GM12872 (cell line): ENCODE measurements around the gene DERL3.

Experiments used
- TF ChIP-seq, protein P1 (sequence below): IDR thresholded peaks from 3 replicates; pipeline ENCODE4 v1.5.1; 2011; ENCODE audit warnings: low read depth, mild to moderate bottlenecking, low read length, moderate library complexity; ENCODE audit not compliant: insufficient read depth

DERL3 gene

DNA sequence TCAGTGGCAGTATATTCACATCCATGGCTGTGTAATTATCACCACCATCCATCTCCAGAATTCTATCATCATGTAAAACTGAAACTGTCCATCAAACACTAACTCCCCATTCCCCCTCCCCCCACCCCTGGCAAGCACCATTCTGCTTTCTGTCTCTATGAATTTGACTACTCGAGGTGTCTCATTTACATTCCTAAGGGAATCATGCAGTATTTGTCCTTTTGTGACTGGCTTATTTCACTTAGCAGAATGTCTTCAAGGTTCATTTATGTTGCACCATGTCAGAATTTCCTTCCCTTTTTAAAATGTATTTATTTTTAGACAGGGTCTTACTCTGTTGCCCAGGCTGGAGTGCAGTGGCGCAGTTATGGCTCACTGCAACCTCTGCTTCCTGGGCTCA is 20.3 kb downstream of the DERL3 start:
- TF ChIP-seq, protein P1, sequence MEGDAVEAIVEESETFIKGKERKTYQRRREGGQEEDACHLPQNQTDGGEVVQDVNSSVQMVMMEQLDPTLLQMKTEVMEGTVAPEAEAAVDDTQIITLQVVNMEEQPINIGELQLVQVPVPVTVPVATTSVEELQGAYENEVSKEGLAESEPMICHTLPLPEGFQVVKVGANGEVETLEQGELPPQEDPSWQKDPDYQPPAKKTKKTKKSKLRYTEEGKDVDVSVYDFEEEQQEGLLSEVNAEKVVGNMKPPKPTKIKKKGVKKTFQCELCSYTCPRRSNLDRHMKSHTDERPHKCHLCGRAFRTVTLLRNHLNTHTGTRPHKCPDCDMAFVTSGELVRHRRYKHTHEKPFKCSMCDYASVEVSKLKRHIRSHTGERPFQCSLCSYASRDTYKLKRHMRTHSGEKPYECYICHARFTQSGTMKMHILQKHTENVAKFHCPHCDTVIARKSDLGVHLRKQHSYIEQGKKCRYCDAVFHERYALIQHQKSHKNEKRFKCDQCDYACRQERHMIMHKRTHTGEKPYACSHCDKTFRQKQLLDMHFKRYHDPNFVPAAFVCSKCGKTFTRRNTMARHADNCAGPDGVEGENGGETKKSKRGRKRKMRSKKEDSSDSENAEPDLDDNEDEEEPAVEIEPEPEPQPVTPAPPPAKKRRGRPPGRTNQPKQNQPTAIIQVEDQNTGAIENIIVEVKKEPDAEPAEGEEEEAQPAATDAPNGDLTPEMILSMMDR: no peak

DNA sequence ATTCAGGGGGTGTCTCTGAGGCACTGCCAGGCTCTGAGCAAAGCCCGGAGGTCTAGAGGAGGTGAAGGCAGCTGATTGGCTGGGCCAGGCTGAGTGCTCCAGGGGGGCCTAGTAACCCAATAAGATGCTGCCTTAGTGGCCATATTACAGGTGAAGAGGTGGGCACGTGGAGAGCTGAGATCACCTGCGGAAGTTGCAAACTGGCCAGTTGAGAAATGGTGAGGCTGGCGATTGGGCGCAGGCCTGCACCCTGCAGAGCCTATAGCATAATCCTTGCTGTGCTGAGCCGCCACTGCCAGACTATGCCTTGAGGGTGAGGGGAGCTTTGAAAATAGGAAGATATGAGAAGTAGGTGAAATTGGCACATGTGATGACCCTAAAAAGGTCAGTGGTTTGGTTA is 21.7 kb downstream of the DERL3 start:
- TF ChIP-seq, protein P1: no peak

DNA sequence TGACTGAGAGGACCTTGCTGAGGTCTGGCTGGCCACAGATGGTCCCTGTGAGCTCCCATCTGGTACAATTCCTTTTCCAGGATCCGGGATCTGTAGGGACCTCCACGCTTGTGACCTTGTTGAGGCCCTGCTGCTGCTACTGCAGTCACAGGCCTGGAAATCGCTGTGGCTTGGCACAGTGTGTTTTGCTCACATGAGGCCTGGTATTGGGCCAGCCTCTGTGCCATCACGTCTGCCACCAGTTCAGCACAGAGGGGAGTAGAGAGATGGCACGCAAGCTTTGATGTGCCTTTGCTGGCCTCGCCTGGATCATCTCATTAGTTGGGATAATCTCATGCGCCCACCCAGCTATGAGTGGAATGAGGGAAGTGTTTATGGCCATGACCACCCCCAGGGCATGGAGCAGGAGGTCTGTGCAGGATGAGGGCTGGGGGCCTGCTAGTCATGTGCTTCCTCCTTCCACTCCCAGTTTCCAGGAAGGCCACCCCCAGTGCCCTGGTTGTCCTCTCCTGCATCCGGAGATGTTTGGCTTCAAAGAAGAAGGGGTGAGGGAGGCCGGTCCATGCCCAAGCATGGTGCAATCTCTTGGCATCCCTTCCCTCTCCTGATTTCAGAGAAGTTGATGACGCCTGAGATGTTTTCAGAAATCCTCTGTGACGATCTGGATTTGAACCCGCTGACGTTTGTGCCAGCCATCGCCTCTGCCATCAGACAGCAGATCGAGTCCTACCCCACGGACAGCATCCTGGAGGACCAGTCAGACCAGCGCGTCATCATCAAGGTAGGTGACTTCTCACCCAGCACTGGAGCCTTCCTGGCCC is 22.4 kb downstream of the DERL3 start:
- TF ChIP-seq, protein P1: no peak

DNA sequence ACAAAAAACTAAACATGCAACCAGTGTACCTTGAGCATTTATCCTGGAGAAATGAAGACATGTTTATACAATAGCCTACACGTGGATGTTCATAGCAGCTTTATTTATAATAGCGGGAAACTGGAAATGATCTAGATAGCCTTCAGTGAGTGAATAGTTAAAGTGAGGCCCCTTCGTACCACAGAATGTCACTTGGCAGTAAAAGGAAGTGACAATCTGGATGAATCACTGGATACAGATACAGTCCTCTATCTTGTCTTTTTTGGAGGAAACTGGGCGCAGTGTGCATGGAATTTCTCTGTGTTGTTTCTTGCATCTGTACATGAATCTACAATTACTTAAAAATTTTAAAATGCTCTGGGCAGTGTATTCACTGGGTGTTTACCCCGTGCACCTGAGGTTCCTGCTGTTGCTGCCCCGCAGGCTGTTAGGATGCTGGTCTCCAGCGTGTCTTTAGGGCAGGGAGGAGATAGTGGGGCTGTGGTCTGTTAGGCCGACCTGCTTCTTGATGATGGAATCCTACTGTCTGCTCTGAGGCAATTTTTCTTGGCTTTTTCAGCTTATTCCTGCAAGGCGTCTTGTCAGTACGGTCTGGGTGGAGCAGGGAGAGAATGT is 23.2 kb downstream of the DERL3 start:
- TF ChIP-seq, protein P1: no peak

DNA sequence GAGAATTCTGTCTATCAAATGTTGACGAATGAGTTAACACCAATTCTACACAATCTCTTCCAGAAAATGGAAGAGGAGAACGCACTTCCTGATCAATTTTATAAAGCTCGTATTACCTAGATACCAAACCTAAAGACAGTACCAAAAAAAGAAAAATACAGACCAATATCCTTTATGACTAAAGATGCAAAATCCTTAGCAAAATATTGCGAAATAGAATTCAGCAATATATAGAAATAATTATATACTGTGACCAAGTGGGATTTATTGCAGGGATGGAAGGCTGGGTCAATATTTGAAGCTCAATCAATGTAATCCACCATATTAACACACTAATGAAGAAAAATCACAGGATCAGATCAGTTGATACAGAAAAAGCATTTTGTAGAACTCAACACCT is 26.4 kb downstream of the DERL3 start:
- TF ChIP-seq, protein P1: no peak

DNA sequence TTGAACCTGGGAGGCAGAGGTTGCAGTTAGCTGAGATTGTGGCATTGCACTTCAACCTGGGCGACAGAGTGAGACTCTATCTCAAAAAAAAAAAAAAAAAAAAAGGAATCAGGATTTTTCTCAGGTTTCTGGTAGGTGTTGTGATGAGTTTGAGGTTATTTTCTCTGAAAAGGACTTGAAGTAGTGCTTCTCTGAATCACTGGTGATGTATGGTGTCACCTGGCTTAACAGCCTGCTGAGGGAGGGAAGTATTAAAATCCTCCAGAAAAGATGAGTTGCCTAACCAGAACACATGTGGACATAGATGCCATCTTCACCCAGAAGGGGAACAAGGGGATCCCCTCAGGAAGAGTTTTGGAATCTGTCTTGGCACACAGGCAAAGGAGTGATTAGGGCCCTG is 32.0 kb downstream of the DERL3 start:
- TF ChIP-seq, protein P1: no peak

DNA sequence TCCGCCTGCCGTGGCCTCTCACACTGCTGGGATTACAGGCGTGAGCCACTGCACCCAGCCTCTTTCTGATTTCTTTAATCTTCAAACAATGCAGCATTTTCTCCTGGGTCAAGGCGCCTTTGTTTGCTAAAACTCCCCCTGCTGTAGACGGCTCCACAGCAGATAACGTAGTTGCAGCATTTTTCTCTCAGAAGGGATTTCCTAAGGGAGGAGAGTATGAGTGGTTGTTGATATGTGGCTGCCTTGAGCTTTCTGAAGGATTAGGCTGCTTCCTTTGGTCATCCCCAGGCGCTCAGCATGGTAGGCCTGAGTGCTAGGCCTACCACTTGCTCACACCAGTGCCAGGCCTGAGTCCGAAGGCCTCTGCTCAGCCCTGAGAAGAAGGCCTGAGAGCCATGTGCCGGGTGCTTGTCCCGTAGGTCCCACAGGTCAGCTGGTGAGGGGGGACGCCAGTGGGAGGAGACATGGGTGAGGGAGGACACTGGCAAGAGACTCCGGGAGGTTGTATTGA is 34.0 kb downstream of the DERL3 start:
- TF ChIP-seq, protein P1: no peak
